ENCODE data around the gene XKR7.

DNA sequence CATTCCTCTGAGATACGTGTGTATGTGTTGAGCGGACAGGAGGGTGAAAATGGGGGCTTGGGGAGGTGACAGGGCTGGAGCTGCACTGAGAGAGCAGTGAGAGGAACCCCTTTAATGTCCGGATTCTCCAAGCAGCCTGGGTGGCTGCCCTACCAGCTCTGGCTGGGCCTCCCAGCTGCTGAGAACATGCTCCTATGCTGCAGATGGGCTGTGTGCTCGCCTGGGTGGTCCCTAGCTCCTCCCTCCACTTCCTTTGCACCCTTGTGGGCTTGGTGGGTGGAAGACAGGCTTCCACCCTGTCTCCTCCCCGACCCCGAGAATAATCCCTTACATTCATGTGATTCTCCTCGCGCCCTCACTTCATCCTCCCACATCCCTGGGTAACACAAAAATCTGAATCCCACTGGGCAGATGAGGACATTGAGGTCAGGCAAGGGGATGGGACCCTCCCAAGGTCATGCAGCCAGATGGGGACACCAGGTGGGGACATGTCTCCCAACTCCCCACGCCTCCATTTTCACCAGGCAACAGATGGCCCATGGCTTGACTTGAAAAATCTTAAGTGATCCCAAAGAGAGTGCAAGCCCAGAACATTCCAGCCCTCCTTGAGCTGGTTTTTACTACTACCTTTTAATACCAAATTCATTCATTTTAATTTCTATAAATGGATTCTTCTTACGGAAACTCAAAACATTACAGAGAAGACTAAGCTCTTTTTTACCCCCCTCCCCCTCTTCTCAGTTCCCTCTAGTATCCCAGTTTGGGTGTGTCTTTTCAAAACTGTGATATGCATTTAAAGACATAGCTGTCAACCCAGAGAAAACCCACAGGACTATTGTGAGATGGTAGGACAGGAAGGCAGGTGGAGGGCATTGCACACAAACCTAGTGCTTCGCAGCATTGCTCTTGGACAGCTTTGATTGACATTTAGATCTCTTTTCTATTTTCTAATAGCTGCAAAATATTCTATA is 11.1 kb upstream of the XKR7 start:
- TF ChIP-seq, protein P1, sequence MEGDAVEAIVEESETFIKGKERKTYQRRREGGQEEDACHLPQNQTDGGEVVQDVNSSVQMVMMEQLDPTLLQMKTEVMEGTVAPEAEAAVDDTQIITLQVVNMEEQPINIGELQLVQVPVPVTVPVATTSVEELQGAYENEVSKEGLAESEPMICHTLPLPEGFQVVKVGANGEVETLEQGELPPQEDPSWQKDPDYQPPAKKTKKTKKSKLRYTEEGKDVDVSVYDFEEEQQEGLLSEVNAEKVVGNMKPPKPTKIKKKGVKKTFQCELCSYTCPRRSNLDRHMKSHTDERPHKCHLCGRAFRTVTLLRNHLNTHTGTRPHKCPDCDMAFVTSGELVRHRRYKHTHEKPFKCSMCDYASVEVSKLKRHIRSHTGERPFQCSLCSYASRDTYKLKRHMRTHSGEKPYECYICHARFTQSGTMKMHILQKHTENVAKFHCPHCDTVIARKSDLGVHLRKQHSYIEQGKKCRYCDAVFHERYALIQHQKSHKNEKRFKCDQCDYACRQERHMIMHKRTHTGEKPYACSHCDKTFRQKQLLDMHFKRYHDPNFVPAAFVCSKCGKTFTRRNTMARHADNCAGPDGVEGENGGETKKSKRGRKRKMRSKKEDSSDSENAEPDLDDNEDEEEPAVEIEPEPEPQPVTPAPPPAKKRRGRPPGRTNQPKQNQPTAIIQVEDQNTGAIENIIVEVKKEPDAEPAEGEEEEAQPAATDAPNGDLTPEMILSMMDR (IDR thresholded peaks at IDR 0.05; ENCODE audit: poor library complexity, severe bottlenecking): no peak
- TF ChIP-seq RAD21 (conservative IDR thresholded peaks at IDR 0.05): no peak
- no peak for TF ChIP-seq EP300 (conservative IDR thresholded peaks at IDR 0.05; ENCODE audit: poor library complexity, severe bottlenecking)
- no peak for TF ChIP-seq TAF1 (IDR thresholded peaks at IDR 0.05; ENCODE audit: low read depth)
- TF ChIP-seq SMC3 (conservative IDR thresholded peaks at IDR 0.05; ENCODE audit: poor library complexity): no peak
- no peak for TF ChIP-seq POLR2AphosphoS5 (IDR thresholded peaks at IDR 0.05)
- no peak for TF ChIP-seq EZH2 (IDR thresholded peaks at IDR 0.05; ENCODE audit: borderline replicate concordance, insufficient read depth, low read length, poor library complexity, severe bottlenecking)
- TF ChIP-seq, protein P2, sequence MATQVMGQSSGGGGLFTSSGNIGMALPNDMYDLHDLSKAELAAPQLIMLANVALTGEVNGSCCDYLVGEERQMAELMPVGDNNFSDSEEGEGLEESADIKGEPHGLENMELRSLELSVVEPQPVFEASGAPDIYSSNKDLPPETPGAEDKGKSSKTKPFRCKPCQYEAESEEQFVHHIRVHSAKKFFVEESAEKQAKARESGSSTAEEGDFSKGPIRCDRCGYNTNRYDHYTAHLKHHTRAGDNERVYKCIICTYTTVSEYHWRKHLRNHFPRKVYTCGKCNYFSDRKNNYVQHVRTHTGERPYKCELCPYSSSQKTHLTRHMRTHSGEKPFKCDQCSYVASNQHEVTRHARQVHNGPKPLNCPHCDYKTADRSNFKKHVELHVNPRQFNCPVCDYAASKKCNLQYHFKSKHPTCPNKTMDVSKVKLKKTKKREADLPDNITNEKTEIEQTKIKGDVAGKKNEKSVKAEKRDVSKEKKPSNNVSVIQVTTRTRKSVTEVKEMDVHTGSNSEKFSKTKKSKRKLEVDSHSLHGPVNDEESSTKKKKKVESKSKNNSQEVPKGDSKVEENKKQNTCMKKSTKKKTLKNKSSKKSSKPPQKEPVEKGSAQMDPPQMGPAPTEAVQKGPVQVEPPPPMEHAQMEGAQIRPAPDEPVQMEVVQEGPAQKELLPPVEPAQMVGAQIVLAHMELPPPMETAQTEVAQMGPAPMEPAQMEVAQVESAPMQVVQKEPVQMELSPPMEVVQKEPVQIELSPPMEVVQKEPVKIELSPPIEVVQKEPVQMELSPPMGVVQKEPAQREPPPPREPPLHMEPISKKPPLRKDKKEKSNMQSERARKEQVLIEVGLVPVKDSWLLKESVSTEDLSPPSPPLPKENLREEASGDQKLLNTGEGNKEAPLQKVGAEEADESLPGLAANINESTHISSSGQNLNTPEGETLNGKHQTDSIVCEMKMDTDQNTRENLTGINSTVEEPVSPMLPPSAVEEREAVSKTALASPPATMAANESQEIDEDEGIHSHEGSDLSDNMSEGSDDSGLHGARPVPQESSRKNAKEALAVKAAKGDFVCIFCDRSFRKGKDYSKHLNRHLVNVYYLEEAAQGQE (IDR thresholded peaks at IDR 0.05; ENCODE audit: borderline replicate concordance): no peak
